Nephron (organoid): ENCODE results near the gene ZCCHC7.

Experiments used
- H3K27ac Mint-ChIP-seq, 3 experiments: 2 replicates each; pipeline ENCODE4 v1.8.0; 2020; ENCODE audit warnings: mixed read lengths in 3 of 3, mild to moderate bottlenecking in 2 of 3, moderate library complexity in 1 of 3
- H3K27me3 Mint-ChIP-seq: 2 replicates; pipeline ENCODE4 v1.8.0; 2021; ENCODE audit warnings: low read depth, mild to moderate bottlenecking, moderate library complexity, mixed read lengths
- H3K36me3 Mint-ChIP-seq: 2 replicates; pipeline ENCODE4 v1.8.0; 2020; ENCODE audit warnings: low read depth, mixed read lengths
- H3K4me1 Mint-ChIP-seq: 2 replicates; pipeline ENCODE4 v1.8.0; 2020; ENCODE audit warnings: mixed read lengths
- H3K4me3 Mint-ChIP-seq, 3 experiments: 2 replicates each; pipeline ENCODE4 v1.8.0; 2020; ENCODE audit warnings: mild to moderate bottlenecking in 3 of 3, mixed read lengths in 3 of 3, moderate library complexity in 2 of 3
- H3K9me3 Mint-ChIP-seq: 2 replicates; pipeline ENCODE4 v1.8.0; 2020; ENCODE audit warnings: mixed read lengths
- CTCF ChIP-seq, 3 experiments: fragments of 200-600 bp; sonication (generic); IDR thresholded peaks; one replicate each; pipeline ENCODE4 v1.5.0; 2021; ENCODE audit warnings: antibody characterized with exemption in 3 of 3; ENCODE audit not compliant: unreplicated experiment in 3 of 3

Gene ZCCHC7

GRCh38 chr9:37241340-37241739, 121.0 kb downstream of the ZCCHC7 start:
- Mint-ChIP-seq H3K27ac (no peak overlapping the region), H3K27me3 (no peaks in the 10 kb centered on the region), H3K36me3 (peaks cover 4% of the 10 kb centered on the region), H3K4me3 (no peak overlapping the region), H3K9me3 (no peaks in the 10 kb centered on the region), H3K4me1 (no peaks in the 10 kb centered on the region)
- TF ChIP-seq CTCF (IDR thresholded peaks at IDR 0.05; ENCODE audit: unreplicated experiment in 3 of 3), result no peak

- Mint-ChIP-seq H3K36me3 (no peaks in the 10 kb centered on the region), H3K27me3 (no peaks in the 10 kb centered on the region), H3K27ac (no peak overlapping the region), H3K4me3 (no peak overlapping the region), H3K4me1 (no peaks in the 10 kb centered on the region), H3K9me3 (no peaks in the 10 kb centered on the region)
- no peak for TF ChIP-seq CTCF (IDR thresholded peaks at IDR 0.05; ENCODE audit: unreplicated experiment in 3 of 3)
Measured at GRCh38 chr9:37242089-37242488, 121.7 kb downstream of the ZCCHC7 start.

- no peaks in the 10 kb centered on the region for H3K9me3 Mint-ChIP-seq
- H3K4me3 Mint-ChIP-seq, result no peak overlapping the region
- no peaks in the 10 kb centered on the region for H3K4me1 Mint-ChIP-seq
- H3K36me3 Mint-ChIP-seq, result no peaks in the 10 kb centered on the region
- H3K27ac Mint-ChIP-seq, result peak overlapping the region in 1 of 3 experiments; percentile 82
- TF ChIP-seq CTCF (IDR thresholded peaks at IDR 0.05; ENCODE audit: unreplicated experiment in 3 of 3), result no peak
- no peaks in the 10 kb centered on the region for H3K27me3 Mint-ChIP-seq
Measured at GRCh38 chr9:37243588-37244345, 123.4 kb downstream of the ZCCHC7 start.

- TF ChIP-seq CTCF (IDR thresholded peaks at IDR 0.05; ENCODE audit: unreplicated experiment in 3 of 3), result no peak
- Mint-ChIP-seq H3K27ac (no peak overlapping the region), H3K27me3 (no peaks in the 10 kb centered on the region), H3K4me3 (no peak overlapping the region), H3K4me1 (no peaks in the 10 kb centered on the region), H3K36me3 (peaks cover 14% of the 10 kb centered on the region), H3K9me3 (no peaks in the 10 kb centered on the region)
Measured at GRCh38 chr9:37246826-37247225, 126.5 kb downstream of the ZCCHC7 start.

GRCh38 chr9:37248651-37249163, 128.3 kb downstream of the ZCCHC7 start:
- TF ChIP-seq CTCF (IDR thresholded peaks at IDR 0.05; ENCODE audit: unreplicated experiment in 3 of 3), result no peak
- H3K36me3 Mint-ChIP-seq, result peaks cover 18% of the 10 kb centered on the region
- no peaks in the 10 kb centered on the region for H3K4me1 Mint-ChIP-seq
- no peaks in the 10 kb centered on the region for H3K9me3 Mint-ChIP-seq
- H3K4me3 Mint-ChIP-seq, result no peak overlapping the region
- H3K27me3 Mint-ChIP-seq, result no peaks in the 10 kb centered on the region
- no peak overlapping the region for H3K27ac Mint-ChIP-seq

GRCh38 chr9:37251452-37251851, 131.1 kb downstream of the ZCCHC7 start:
- Mint-ChIP-seq H3K36me3 (peaks cover 18% of the 10 kb centered on the region), H3K9me3 (no peaks in the 10 kb centered on the region), H3K4me3 (no peak overlapping the region), H3K27ac (no peak overlapping the region), H3K27me3 (no peaks in the 10 kb centered on the region), H3K4me1 (no peaks in the 10 kb centered on the region)
- no peak for TF ChIP-seq CTCF (IDR thresholded peaks at IDR 0.05; ENCODE audit: unreplicated experiment in 3 of 3)
